Measurements from ENCODE around the gene IER5L. TPM values are rescaled to one million over a fixed set of nuclear protein-coding genes. Genes with fewer than 3 reads are reported as not detected.

The IER5L gene
- total RNA-seq, 1 donor from 2014 or later = 19.5 TPM

GRCh38 chr9:129148463-129149204, 29.4 kb downstream of the IER5L start:
- Histone ChIP-seq H3K4me3 (ENCODE audit: low read depth, low read length) (no peak overlapping the region), H3K36me3 (ENCODE audit: control insufficient read depth, insufficient read depth, low read length) (peaks cover 14% of the 10 kb centered on the region), H3K27me3 (ENCODE audit: control insufficient read depth, insufficient read depth, low read length) (no peaks in the 10 kb centered on the region)
- TF ChIP-seq CTCF (IDR thresholded peaks at IDR 0.05; ENCODE audit: insufficient read depth, low read length, severe bottlenecking) = no peak
- DNase-seq (ENCODE audit: low read depth) (no peak), FAIRE-seq (no peak)

GRCh38 chr9:129146441-129146941, 31.6 kb downstream of the IER5L start:
- Histone ChIP-seq H3K27me3 (ENCODE audit: control insufficient read depth, insufficient read depth, low read length) (no peaks in the 10 kb centered on the region), H3K4me3 (ENCODE audit: low read depth, low read length) (no peak overlapping the region), H3K36me3 (ENCODE audit: control insufficient read depth, insufficient read depth, low read length) (peaks cover 22% of the 10 kb centered on the region)
- FAIRE-seq = no peak
- no peak for DNase-seq (ENCODE audit: low read depth)
- no peak for TF ChIP-seq CTCF (IDR thresholded peaks at IDR 0.05; ENCODE audit: insufficient read depth, low read length, severe bottlenecking)

GRCh38 chr9:129145841-129146292, 32.2 kb downstream of the IER5L start:
- FAIRE-seq = no peak
- Histone ChIP-seq H3K36me3 (ENCODE audit: control insufficient read depth, insufficient read depth, low read length) (peaks cover 22% of the 10 kb centered on the region), H3K4me3 (ENCODE audit: low read depth, low read length) (no peak overlapping the region), H3K27me3 (ENCODE audit: control insufficient read depth, insufficient read depth, low read length) (no peaks in the 10 kb centered on the region)
- no peak for DNase-seq (ENCODE audit: low read depth)
- no peak for TF ChIP-seq CTCF (IDR thresholded peaks at IDR 0.05; ENCODE audit: insufficient read depth, low read length, severe bottlenecking)

- DNase-seq (ENCODE audit: low read depth) (no peak), FAIRE-seq (no peak)
- Histone ChIP-seq H3K36me3 (ENCODE audit: control insufficient read depth, insufficient read depth, low read length) (peaks cover 17% of the 10 kb centered on the region), H3K4me3 (ENCODE audit: low read depth, low read length) (no peak overlapping the region), H3K27me3 (ENCODE audit: control insufficient read depth, insufficient read depth, low read length) (no peaks in the 10 kb centered on the region)
- no peak for TF ChIP-seq CTCF (IDR thresholded peaks at IDR 0.05; ENCODE audit: insufficient read depth, low read length, severe bottlenecking)
Measured at GRCh38 chr9:129145316-129145715, 32.7 kb downstream of the IER5L start.

GRCh38 chr9:129143031-129143927, 34.8 kb downstream of the IER5L start:
- Histone ChIP-seq H3K27me3 (ENCODE audit: control insufficient read depth, insufficient read depth, low read length) (no peaks in the 10 kb centered on the region), H3K4me3 (ENCODE audit: low read depth, low read length) (no peak overlapping the region), H3K36me3 (ENCODE audit: control insufficient read depth, insufficient read depth, low read length) (peaks cover 16% of the 10 kb centered on the region)
- no peak for FAIRE-seq
- peak; percentile 76 for DNase-seq (ENCODE audit: low read depth)
- peak; percentile 99 for TF ChIP-seq CTCF (IDR thresholded peaks at IDR 0.05; ENCODE audit: insufficient read depth, low read length, severe bottlenecking)

Data from bronchial epithelial cell (primary cell).